MM.1S (cell line): Measurements from ENCODE around the gene ETNK1.

Source experiments
- EZH2 ChIP-seq: fragments of 300-600 bp; sonication (generic); optimal IDR thresholded peaks from 2 replicates; pipeline ENCODE3; 2017; ENCODE audit warnings: low read depth, mild to moderate bottlenecking, antibody characterized with exemption, low read length, mixed read lengths
- TF ChIP-seq, protein P1 (sequence below): fragments of 300-600 bp; sonication (generic); IDR thresholded peaks from 2 replicates; pipeline ENCODE4 v1.5.1; 2016; ENCODE audit warnings: antibody characterized with exemption, low read length, mixed read lengths

- TF ChIP-seq, protein P1, sequence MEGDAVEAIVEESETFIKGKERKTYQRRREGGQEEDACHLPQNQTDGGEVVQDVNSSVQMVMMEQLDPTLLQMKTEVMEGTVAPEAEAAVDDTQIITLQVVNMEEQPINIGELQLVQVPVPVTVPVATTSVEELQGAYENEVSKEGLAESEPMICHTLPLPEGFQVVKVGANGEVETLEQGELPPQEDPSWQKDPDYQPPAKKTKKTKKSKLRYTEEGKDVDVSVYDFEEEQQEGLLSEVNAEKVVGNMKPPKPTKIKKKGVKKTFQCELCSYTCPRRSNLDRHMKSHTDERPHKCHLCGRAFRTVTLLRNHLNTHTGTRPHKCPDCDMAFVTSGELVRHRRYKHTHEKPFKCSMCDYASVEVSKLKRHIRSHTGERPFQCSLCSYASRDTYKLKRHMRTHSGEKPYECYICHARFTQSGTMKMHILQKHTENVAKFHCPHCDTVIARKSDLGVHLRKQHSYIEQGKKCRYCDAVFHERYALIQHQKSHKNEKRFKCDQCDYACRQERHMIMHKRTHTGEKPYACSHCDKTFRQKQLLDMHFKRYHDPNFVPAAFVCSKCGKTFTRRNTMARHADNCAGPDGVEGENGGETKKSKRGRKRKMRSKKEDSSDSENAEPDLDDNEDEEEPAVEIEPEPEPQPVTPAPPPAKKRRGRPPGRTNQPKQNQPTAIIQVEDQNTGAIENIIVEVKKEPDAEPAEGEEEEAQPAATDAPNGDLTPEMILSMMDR, result no peak
- no peak for TF ChIP-seq EZH2
Observed at GRCh38 chr12:22728987-22729386, 104.0 kb downstream of the ETNK1 start.
